WERI-Rb-1 (cell line): Measurements from ENCODE around the gene BCAS3.

Experiments used
- DNase-seq: peaks from one replicate; pipeline ENCODE4 v3.0.0-alpha.2; 2020
- H3K27ac ChIP-seq: fragments of 250-450 bp; sonication (Bioruptor Pico); 2 replicates; pipeline ENCODE4 v1.5.1; 2020; ENCODE audit warnings: mild to moderate bottlenecking, moderate library complexity
- H3K27me3 ChIP-seq: fragments of 250-450 bp; sonication (Bioruptor Pico); 2 replicates; pipeline ENCODE4 v1.5.1; 2021; ENCODE audit warnings: mild to moderate bottlenecking, low read depth, moderate library complexity; ENCODE audit not compliant: insufficient read depth, severe bottlenecking
- H3K36me3 ChIP-seq: fragments of 250-450 bp; sonication (Bioruptor Pico); 2 replicates; pipeline ENCODE4 v1.5.1; 2020; ENCODE audit warnings: mild to moderate bottlenecking, moderate library complexity
- H3K4me3 ChIP-seq: 2 replicates; pipeline ENCODE4 v1.5.1; 2011; ENCODE audit warnings: low read depth, mild to moderate bottlenecking, control low read depth, low read length
- H3K9me3 ChIP-seq: fragments of 250-450 bp; sonication (Bioruptor Pico); 2 replicates; pipeline ENCODE4 v1.5.1; 2021; ENCODE audit warnings: mild to moderate bottlenecking, moderate library complexity; ENCODE audit not compliant: severe bottlenecking
- CTCF ChIP-seq: IDR thresholded peaks from 2 replicates; pipeline ENCODE4 v1.5.1; 2011; ENCODE audit warnings: low read depth, mild to moderate bottlenecking, control low read depth, inconsistent platforms, low read length

Gene BCAS3

GRCh38 chr17:61116577-61116976 lies 438.9 kb downstream of the BCAS3 start:
- no peaks in the 10 kb centered on the region for H3K9me3 ChIP-seq
- H3K4me3 ChIP-seq, result no peak overlapping the region
- no peak for TF ChIP-seq CTCF
- no peak overlapping the region for H3K27ac ChIP-seq
- no peaks in the 10 kb centered on the region for H3K36me3 ChIP-seq
- H3K27me3 ChIP-seq, result no peaks in the 10 kb centered on the region
- DNase-seq, result no peak

DNA sequence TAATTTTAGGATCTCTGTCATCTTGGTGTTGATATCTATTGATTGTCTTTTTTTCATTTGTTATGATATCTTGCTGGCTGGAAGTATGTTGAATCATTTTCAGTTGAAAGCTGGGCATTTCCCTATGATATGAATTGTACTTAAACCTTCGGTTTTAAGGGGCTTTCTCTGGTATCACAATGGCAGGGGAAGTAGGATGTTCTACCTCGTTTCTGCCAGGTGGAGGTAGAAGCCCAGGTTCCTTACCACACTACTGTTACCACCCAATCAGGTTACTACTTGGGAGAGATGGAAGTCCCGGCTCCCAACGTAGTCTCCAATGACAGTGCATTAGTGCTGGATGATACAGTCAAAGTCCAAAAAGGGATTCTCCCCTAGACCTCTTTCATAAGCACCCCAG lies 440.3 kb downstream of the BCAS3 start:
- Histone ChIP-seq H3K36me3 (no peaks in the 10 kb centered on the region), H3K27ac (no peak overlapping the region), H3K9me3 (no peaks in the 10 kb centered on the region), H3K27me3 (no peaks in the 10 kb centered on the region), H3K4me3 (no peak overlapping the region)
- no peak for TF ChIP-seq CTCF
- no peak for DNase-seq

DNA sequence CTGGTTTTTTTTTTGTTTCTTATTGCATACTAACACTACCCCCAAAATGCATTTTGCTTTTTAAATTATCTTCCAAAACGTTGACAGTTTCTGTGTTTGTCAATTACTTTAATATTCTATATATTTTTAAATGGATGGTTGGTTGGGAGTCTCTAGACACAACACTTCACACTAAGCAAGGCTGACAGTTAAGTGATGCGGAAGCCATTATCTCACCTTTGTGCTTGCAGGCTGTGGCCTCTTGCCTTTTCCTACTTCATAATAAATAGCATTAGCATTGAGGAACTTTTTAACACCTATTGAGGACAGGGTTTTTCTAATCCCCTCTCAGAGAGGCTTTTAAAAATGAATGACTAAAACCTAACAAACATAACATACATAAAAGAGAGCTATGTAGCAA lies 441.2 kb downstream of the BCAS3 start:
- TF ChIP-seq CTCF, result no peak
- H3K9me3 ChIP-seq, result no peaks in the 10 kb centered on the region
- DNase-seq, result no peak

GRCh38 chr17:61122326-61122913 lies 444.8 kb downstream of the BCAS3 start:
- no peak overlapping the region for H3K27ac ChIP-seq
- no peaks in the 10 kb centered on the region for H3K9me3 ChIP-seq
- no peaks in the 10 kb centered on the region for H3K36me3 ChIP-seq
- no peak overlapping the region for H3K4me3 ChIP-seq
- TF ChIP-seq CTCF, result no peak
- no peaks in the 10 kb centered on the region for H3K27me3 ChIP-seq
- no peak for DNase-seq

More for the DNA sequence above, 441.2 kb downstream of the BCAS3 start:
- Histone ChIP-seq H3K27me3 (no peaks in the 10 kb centered on the region), H3K27ac (no peak overlapping the region), H3K4me3 (no peak overlapping the region), H3K36me3 (no peaks in the 10 kb centered on the region)

DNA sequence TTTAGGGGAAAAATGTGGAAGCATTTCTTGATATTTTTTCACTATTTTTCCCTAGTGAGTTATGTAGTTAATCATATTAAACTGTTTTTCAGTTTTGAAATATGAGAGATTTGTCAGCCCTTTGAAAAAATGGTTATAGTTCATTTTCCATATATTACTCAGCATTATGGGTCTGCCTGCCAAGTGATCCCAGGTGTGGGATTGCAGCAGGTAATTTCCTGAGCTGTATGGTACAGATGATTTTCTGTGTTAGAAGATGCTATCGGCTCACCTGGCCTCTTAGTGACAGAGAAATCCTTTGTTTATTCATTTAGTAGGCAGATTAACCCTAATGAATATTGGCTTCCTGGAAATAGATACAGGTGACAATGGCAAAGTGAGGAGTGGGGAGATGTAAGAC lies 446.9 kb downstream of the BCAS3 start:
- DNase-seq, result no peak
- H3K36me3 ChIP-seq, result no peaks in the 10 kb centered on the region
- no peak for TF ChIP-seq CTCF
- no peaks in the 10 kb centered on the region for H3K27me3 ChIP-seq
- H3K27ac ChIP-seq, result no peak overlapping the region
- H3K4me3 ChIP-seq, result no peak overlapping the region
- H3K9me3 ChIP-seq, result no peaks in the 10 kb centered on the region
